Activated CD4-positive, alpha-beta T cell treated with anti-CD3 and anti-CD28 coated beads, Interleukin-2, amount 50 U/mL, for 24 hours (primary cell): ENCODE measurements around the gene PRR22.
"Not testable (repeated sequence)": the region's sequence is repeated elsewhere in the genome, so short reads cannot be mapped to it uniquely, and the experiment has no call there.

Source experiments
- DNase-seq, 2 donors: peaks; one replicate each; pipeline ENCODE4 v3.0.0-alpha.2; 2020; ENCODE audit warnings: low read depth in 1 of 2, low spot score in 1 of 2

PRR22 gene

DNA sequence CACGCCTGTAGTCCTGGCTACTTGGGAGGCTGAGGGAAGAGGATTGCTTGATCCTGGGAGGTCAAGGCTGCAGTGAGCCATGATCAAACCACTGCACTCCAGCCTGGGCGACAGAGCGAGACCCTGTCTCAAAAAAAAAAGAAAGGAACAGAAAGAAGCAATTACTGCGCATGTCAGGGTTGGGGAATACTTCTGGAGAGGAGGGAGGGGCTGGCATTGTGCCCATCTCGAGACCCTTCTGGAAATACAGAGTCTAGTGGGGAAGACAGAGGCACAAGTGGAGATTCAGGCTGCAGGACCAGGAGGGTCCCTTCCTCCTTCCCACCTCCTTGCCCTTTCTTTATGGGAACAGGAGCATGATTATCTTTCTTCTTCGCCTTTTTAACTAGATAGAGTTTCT is 30.8 kb downstream of the PRR22 start:
- DNase-seq, result no peak

- DNase-seq, result no peak
Measured at GRCh38 chr19:5751709-5752108, 32.8 kb downstream of the PRR22 start.

DNA sequence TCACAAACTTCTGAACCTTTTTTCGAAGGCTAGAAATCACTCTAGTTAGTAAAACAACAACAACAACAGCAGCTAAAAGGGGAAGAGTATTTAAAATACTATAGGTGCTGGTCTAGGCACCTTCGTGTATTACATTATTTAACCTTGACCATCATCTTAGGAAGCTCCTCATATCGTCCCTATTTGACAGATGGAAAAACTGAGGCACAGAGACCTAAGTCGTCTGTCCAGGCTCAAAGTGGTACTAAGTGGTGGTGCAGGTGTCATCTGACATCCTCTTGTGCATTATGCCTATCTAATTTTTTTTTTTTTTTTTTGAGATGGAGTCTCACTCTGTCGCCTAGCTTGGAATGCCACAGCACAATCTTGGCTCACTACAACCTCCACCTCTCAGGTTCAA is 35.0 kb downstream of the PRR22 start:
- no peak for DNase-seq

DNA sequence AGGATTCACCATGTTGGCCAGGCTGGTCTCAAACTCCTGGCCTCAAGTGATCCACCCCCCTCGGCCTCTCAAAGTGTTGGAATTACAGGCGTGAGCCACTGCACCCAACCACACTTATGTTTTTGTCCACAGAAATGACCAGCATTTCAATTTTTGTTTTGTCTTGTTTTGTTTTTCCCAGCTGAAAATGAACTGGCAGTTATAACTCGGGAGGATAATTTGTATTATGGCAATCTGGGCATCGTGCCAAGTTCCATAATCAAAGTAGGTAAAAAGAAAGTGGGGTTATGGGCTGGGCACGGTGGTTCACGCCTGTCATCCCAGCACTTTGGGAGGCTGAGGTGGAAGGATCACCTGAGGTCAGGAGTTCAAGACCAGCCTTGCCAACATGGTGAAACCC is 35.6 kb downstream of the PRR22 start:
- DNase-seq, result not testable (repeated sequence)

- not testable (repeated sequence) for DNase-seq
Measured at GRCh38 chr19:5744999-5745398, 39.5 kb downstream of the PRR22 start.

DNA sequence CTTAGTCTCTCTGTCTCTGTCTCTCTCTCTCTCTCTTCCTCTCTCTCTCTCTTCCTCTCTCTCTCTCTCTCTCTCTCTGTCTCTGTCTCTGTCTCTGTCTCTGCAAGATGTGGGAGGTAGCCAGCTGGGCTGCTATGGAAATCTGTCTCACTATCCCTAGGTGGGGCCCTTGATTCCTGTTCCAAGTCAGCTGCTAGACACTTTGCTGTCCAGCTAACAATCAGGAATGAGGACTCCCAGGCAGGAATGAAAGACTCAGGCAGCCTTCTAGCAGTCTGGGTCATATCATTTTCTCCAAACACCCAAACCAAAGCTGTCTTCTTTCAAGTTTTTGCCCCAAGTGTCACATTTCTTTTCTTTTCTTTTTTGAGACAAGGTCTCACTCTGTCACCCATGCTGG is 40.9 kb downstream of the PRR22 start:
- no peak for DNase-seq

GRCh38 chr19:5742051-5742450 is 42.5 kb downstream of the PRR22 start:
- DNase-seq, result no peak

- no peak for DNase-seq
Measured at GRCh38 chr19:5738423-5738822, 46.1 kb downstream of the PRR22 start.

- DNase-seq, result not testable (repeated sequence)
Measured at GRCh38 chr19:5733172-5733571, 51.4 kb downstream of the PRR22 start.
